Activated naive CD4-positive, alpha-beta T cell treated with anti-CD3 and anti-CD28 coated beads, Interleukin-2, amount 10 ng/mL, durations not matched to agents 7 days and 5 days (primary cell): Measurements from ENCODE around the gene MYO7A.

Source experiments
- CTCF ChIA-PET: fragments of 350-600 bp; sonication (Branson Sonifier 250); formaldehyde crosslinking; loops from one replicate; lab custom pipeline; 2021; ENCODE audit warnings: antibody characterized with exemption; lab: Charles Lee
- DNase-seq: peaks from one replicate; pipeline ENCODE4 v3.0.0-alpha.2; 2020
- H3K27ac Mint-ChIP-seq: one replicate; pipeline ENCODE4 v1.8.0; 2021; ENCODE audit warnings: mild to moderate bottlenecking, moderate library complexity, mixed read lengths
- H3K27me3 Mint-ChIP-seq: one replicate; pipeline ENCODE4 v1.8.0; 2021; ENCODE audit warnings: mild to moderate bottlenecking, mixed read lengths
- H3K36me3 Mint-ChIP-seq: one replicate; pipeline ENCODE4 v1.8.0; 2021; ENCODE audit warnings: mixed read lengths
- H3K4me1 Mint-ChIP-seq: one replicate; pipeline ENCODE4 v1.8.0; 2021; ENCODE audit warnings: mixed read lengths
- H3K4me3 Mint-ChIP-seq: one replicate; pipeline ENCODE4 v1.8.0; 2021; ENCODE audit warnings: mild to moderate bottlenecking, moderate library complexity, mixed read lengths
- H3K9me3 Mint-ChIP-seq: one replicate; pipeline ENCODE4 v1.8.0; 2021; ENCODE audit warnings: mixed read lengths

Gene MYO7A

GRCh38 chr11:77122576-77123212 is 5.4 kb upstream of the MYO7A start:
- DNase-seq = no peak
- no peaks in the 10 kb centered on the region for H3K9me3 Mint-ChIP-seq
- H3K27me3 Mint-ChIP-seq = peaks cover 9% of the 10 kb centered on the region
- no peak overlapping the region for H3K4me3 Mint-ChIP-seq
- CTCF ChIA-PET = interaction anchor here (1.2 to 1.4 kb wide), 3 partner anchors 31 to 67 kb away, joined by 3 to 4 read pairs (median 3); no protein-coding TSS in a partner anchor
- H3K27ac Mint-ChIP-seq = no peak overlapping the region
- H3K36me3 Mint-ChIP-seq = no peaks in the 10 kb centered on the region
- peaks cover 11% of the 10 kb centered on the region for H3K4me1 Mint-ChIP-seq

- Mint-ChIP-seq H3K9me3 (no peaks in the 10 kb centered on the region), H3K36me3 (no peaks in the 10 kb centered on the region), H3K4me3 (no peak overlapping the region), H3K27ac (no peak overlapping the region), H3K4me1 (peaks cover 11% of the 10 kb centered on the region), H3K27me3 (peaks cover 18% of the 10 kb centered on the region)
- CTCF ChIA-PET = interaction anchor here (1.2 to 1.3 kb wide), 2 partner anchors 32 to 63 kb away, joined by 3 to 4 read pairs; no protein-coding TSS in a partner anchor
- no peak for DNase-seq
Observed at GRCh38 chr11:77123591-77123990, 4.5 kb upstream of the MYO7A start.

- Mint-ChIP-seq H3K4me3 (no peak overlapping the region), H3K4me1 (peaks cover 11% of the 10 kb centered on the region), H3K27me3 (peaks cover 20% of the 10 kb centered on the region), H3K27ac (no peak overlapping the region), H3K36me3 (no peaks in the 10 kb centered on the region), H3K9me3 (no peaks in the 10 kb centered on the region)
- no peak for DNase-seq
- CTCF ChIA-PET = interaction anchor here (0.8 kb wide), 1 partner anchor 64 kb away, joined by 3 read pairs; no protein-coding TSS in a partner anchor
Observed at GRCh38 chr11:77124041-77124440, 4.0 kb upstream of the MYO7A start.

GRCh38 chr11:77124488-77124887 is 3.6 kb upstream of the MYO7A start:
- H3K4me3 Mint-ChIP-seq = no peak overlapping the region
- CTCF ChIA-PET = interaction anchor here (0.8 kb wide), 1 partner anchor 64 kb away, joined by 3 read pairs; no protein-coding TSS in a partner anchor
- H3K36me3 Mint-ChIP-seq = no peaks in the 10 kb centered on the region

GRCh38 chr11:77125191-77125590 is 2.9 kb upstream of the MYO7A start:
- H3K27me3 Mint-ChIP-seq = peaks cover 23% of the 10 kb centered on the region
- no peak overlapping the region for H3K4me3 Mint-ChIP-seq
- no peaks in the 10 kb centered on the region for H3K36me3 Mint-ChIP-seq
- peaks cover 11% of the 10 kb centered on the region for H3K4me1 Mint-ChIP-seq
- no peak overlapping the region for H3K27ac Mint-ChIP-seq
- DNase-seq = no peak
- CTCF ChIA-PET = no interaction called here
- no peaks in the 10 kb centered on the region for H3K9me3 Mint-ChIP-seq

More at GRCh38 chr11:77124488-77124887, 3.6 kb upstream of the MYO7A start:
- Mint-ChIP-seq H3K9me3 (no peaks in the 10 kb centered on the region), H3K4me1 (peaks cover 11% of the 10 kb centered on the region), H3K27ac (no peak overlapping the region), H3K27me3 (peaks cover 23% of the 10 kb centered on the region)
- DNase-seq = no peak

GRCh38 chr11:77125695-77126094 is 2.4 kb upstream of the MYO7A start:
- Mint-ChIP-seq H3K27me3 (peaks cover 23% of the 10 kb centered on the region), H3K9me3 (no peaks in the 10 kb centered on the region), H3K36me3 (no peaks in the 10 kb centered on the region), H3K4me3 (no peak overlapping the region), H3K27ac (no peak overlapping the region), H3K4me1 (peaks cover 11% of the 10 kb centered on the region)
- no peak for DNase-seq
- CTCF ChIA-PET = interaction anchor here (3.6 kb wide), 1 partner anchor 62 kb away, joined by 111 read pairs; no protein-coding TSS in a partner anchor

- Mint-ChIP-seq H3K9me3 (no peaks in the 10 kb centered on the region), H3K27me3 (peaks cover 23% of the 10 kb centered on the region), H3K27ac (peak overlapping the region; percentile 49), H3K4me3 (no peak overlapping the region), H3K4me1 (peaks cover 9% of the 10 kb centered on the region), H3K36me3 (no peaks in the 10 kb centered on the region)
- CTCF ChIA-PET = interaction anchor here (0.6 to 3.6 kb wide), 19 partner anchors 9 to 493 kb away, joined by 3 to 111 read pairs (median 6); partner anchors contain the start of gene OMP
- no peak for DNase-seq
Observed at GRCh38 chr11:77126156-77126775, 1.8 kb upstream of the MYO7A start.

GRCh38 chr11:77126861-77127234 is 1.2 kb upstream of the MYO7A start:
- Mint-ChIP-seq H3K27me3 (peaks cover 24% of the 10 kb centered on the region), H3K4me1 (peaks cover 9% of the 10 kb centered on the region), H3K4me3 (no peak overlapping the region), H3K36me3 (no peaks in the 10 kb centered on the region), H3K27ac (no peak overlapping the region), H3K9me3 (no peaks in the 10 kb centered on the region)
- CTCF ChIA-PET = interaction anchor here (0.6 to 3.6 kb wide), 36 partner anchors 9 to 493 kb away, joined by 3 to 111 read pairs (median 5); partner anchors contain the start of gene OMP
- no peak for DNase-seq

- no peaks in the 10 kb centered on the region for H3K9me3 Mint-ChIP-seq
- CTCF ChIA-PET = interaction anchor here (0.9 to 3.6 kb wide), 35 partner anchors 8 to 492 kb away, joined by 3 to 111 read pairs (median 5); partner anchors contain the start of gene OMP
- H3K4me3 Mint-ChIP-seq = peak overlapping the region; percentile 51
- peaks cover 28% of the 10 kb centered on the region for H3K27me3 Mint-ChIP-seq
- H3K27ac Mint-ChIP-seq = no peak overlapping the region
- DNase-seq = peak; percentile 66
- H3K4me1 Mint-ChIP-seq = peaks cover 9% of the 10 kb centered on the region
- H3K36me3 Mint-ChIP-seq = no peaks in the 10 kb centered on the region
Observed at GRCh38 chr11:77127235-77127911, 673 bp upstream of the MYO7A start.

- peaks cover 34% of the 10 kb centered on the region for H3K27me3 Mint-ChIP-seq
- CTCF ChIA-PET = interaction anchor here (1.0 to 3.6 kb wide), 6 partner anchors 9 to 490 kb away, joined by 3 to 111 read pairs (median 4); no protein-coding TSS in a partner anchor
- H3K36me3 Mint-ChIP-seq = no peaks in the 10 kb centered on the region
- H3K27ac Mint-ChIP-seq = no peak overlapping the region
- H3K9me3 Mint-ChIP-seq = no peaks in the 10 kb centered on the region
- H3K4me1 Mint-ChIP-seq = peaks cover 9% of the 10 kb centered on the region
- no peak overlapping the region for H3K4me3 Mint-ChIP-seq
- no peak for DNase-seq
Observed at GRCh38 chr11:77129069-77129841, 1.2 kb downstream of the MYO7A start.

- peaks cover 34% of the 10 kb centered on the region for H3K27me3 Mint-ChIP-seq
- H3K27ac Mint-ChIP-seq = no peak overlapping the region
- no peaks in the 10 kb centered on the region for H3K36me3 Mint-ChIP-seq
- CTCF ChIA-PET = interaction anchor here (0.5 to 3.1 kb wide), 5 partner anchors 44 to 489 kb away, joined by 3 to 15 read pairs (median 4); no protein-coding TSS in a partner anchor
- H3K4me3 Mint-ChIP-seq = no peak overlapping the region
- no peak for DNase-seq
- no peaks in the 10 kb centered on the region for H3K9me3 Mint-ChIP-seq
- H3K4me1 Mint-ChIP-seq = peaks cover 9% of the 10 kb centered on the region
Observed at GRCh38 chr11:77129842-77130756, 2.1 kb downstream of the MYO7A start.

- H3K9me3 Mint-ChIP-seq = no peaks in the 10 kb centered on the region
- peaks cover 9% of the 10 kb centered on the region for H3K4me1 Mint-ChIP-seq
- H3K36me3 Mint-ChIP-seq = no peaks in the 10 kb centered on the region
- H3K27ac Mint-ChIP-seq = no peak overlapping the region
- H3K4me3 Mint-ChIP-seq = no peak overlapping the region
- peaks cover 34% of the 10 kb centered on the region for H3K27me3 Mint-ChIP-seq
- DNase-seq = no peak
- CTCF ChIA-PET = interaction anchor here (0.5 to 3.1 kb wide), 5 partner anchors 18 to 417 kb away, joined by 3 to 15 read pairs (median 3); no protein-coding TSS in a partner anchor
Observed at GRCh38 chr11:77130763-77131513, 2.9 kb downstream of the MYO7A start.
